ENCODE data around the gene HEATR9.
A peak's percentile ranks its signal among the peaks of the same experiment; 100 is the strongest.

Gene HEATR9

GRCh38 chr17:35808962-35809854 is 59.5 kb downstream of the HEATR9 start, which contains the start of gene TAF15:
TSS of gene TAF15 (plus strand) at chr17:35809484. CDS start at chr17:35809570, 86 bp downstream.
- peak; percentile 100 for DNase-seq

- DNase-seq: no peak
Observed at GRCh38 chr17:35808240-35808961, 60.3 kb downstream of the HEATR9 start.

- peak; percentile 68 for DNase-seq
Observed at GRCh38 chr17:35807371-35808144, 61.1 kb downstream of the HEATR9 start.

All from fibroblast of skin of abdomen (primary cell).